ENCODE data around the gene BMF. TPM values are rescaled to one million over a fixed set of nuclear protein-coding genes. Genes with fewer than 3 reads are reported as not detected.
"Not testable (repeated sequence)": the region's sequence is repeated elsewhere in the genome, so short reads cannot be mapped to it uniquely, and the experiment has no call there.

BMF gene
- total RNA-seq, 4 donors from 2014 or later, result 4.6 to 8.3 (median 6.3) TPM

- TF ChIP-seq EP300 (IDR thresholded peaks at IDR 0.05), result no peak
- TF ChIP-seq POLR2A (IDR thresholded peaks at IDR 0.05; ENCODE audit: low read depth), result no peak
- TF ChIP-seq, protein P1, sequence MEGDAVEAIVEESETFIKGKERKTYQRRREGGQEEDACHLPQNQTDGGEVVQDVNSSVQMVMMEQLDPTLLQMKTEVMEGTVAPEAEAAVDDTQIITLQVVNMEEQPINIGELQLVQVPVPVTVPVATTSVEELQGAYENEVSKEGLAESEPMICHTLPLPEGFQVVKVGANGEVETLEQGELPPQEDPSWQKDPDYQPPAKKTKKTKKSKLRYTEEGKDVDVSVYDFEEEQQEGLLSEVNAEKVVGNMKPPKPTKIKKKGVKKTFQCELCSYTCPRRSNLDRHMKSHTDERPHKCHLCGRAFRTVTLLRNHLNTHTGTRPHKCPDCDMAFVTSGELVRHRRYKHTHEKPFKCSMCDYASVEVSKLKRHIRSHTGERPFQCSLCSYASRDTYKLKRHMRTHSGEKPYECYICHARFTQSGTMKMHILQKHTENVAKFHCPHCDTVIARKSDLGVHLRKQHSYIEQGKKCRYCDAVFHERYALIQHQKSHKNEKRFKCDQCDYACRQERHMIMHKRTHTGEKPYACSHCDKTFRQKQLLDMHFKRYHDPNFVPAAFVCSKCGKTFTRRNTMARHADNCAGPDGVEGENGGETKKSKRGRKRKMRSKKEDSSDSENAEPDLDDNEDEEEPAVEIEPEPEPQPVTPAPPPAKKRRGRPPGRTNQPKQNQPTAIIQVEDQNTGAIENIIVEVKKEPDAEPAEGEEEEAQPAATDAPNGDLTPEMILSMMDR (IDR thresholded peaks at IDR 0.05), result no peak
- TF ChIP-seq POLR2AphosphoS5 (IDR thresholded peaks at IDR 0.05), result no peak
- H3K27me3 ChIP-seq, result no peaks in the 10 kb centered on the region
- no peak overlapping the region for H3K27ac ChIP-seq (replicated peaks in 1 of 4)
- H3K9me3 ChIP-seq, result no peaks in the 10 kb centered on the region
- no peaks in the 10 kb centered on the region for H3K4me1 ChIP-seq
- peak; percentile 60 for DNase-seq (ENCODE audit: extremely low spot score)
- WGBS, result 89% methylated on average over 6 of the region's 6 CpGs
- no peak overlapping the region for H3K4me3 ChIP-seq
- intact Hi-C loops (cut with DNase I), result no loop called here
- no peaks in the 10 kb centered on the region for H3K36me3 ChIP-seq
Observed at GRCh38 chr15:40151499-40151898, 42.8 kb upstream of the BMF start.

DNA sequence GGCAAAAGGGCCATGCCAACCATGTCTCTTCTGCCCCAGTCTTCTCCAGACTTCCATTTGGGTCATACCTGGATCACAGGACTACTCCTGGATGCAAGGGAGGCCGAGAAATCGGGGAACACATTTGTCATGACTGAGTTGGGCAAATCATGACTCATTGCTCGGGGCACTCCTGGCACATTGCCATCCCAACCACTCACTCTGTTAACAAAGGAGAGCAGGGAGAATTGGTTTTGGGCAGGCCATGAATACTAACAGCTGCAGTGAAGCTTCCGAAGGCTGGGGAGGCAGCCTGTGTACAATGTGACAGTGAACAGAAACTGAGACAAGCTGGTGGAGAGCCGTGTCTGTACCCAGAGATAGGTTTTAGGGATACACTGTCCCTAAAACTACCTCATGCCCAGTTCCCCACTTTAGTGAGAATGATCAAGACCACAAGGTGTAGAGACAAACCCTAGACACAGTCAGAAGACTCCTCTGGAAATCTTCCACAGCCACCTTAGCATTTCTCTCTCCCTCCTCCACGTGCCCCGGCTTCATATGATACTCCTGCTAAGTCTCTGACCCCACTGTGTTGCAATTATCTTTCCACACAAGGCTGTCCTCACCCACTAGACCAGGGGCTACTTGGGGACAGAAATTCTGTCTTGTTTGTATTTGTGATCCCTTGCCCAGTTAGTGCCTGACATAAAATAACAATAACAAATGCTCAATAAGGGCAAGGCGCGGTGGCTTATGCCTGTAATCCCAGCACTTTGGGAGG, 41.7 kb upstream of the BMF start:
- peak; percentile 90 for DNase-seq (ENCODE audit: extremely low spot score)
- Histone ChIP-seq H3K9me3 (no peaks in the 10 kb centered on the region), H3K27me3 (no peaks in the 10 kb centered on the region), H3K36me3 (no peaks in the 10 kb centered on the region), H3K27ac (replicated peaks in 1 of 4) (no peak overlapping the region), H3K4me1 (no peaks in the 10 kb centered on the region), H3K4me3 (no peak overlapping the region)
- TF ChIP-seq POLR2A (IDR thresholded peaks at IDR 0.05; ENCODE audit: low read depth) (no peak), EP300 (IDR thresholded peaks at IDR 0.05) (no peak)
- 56% methylated on average over 9 of the region's 9 CpGs for WGBS
- intact Hi-C loops (cut with DNase I), result no loop called here

GRCh38 chr15:40149339-40149738, 40.7 kb upstream of the BMF start:
- no peak overlapping the region for H3K4me3 ChIP-seq
- H3K27me3 ChIP-seq, result no peaks in the 10 kb centered on the region
- H3K36me3 ChIP-seq, result no peaks in the 10 kb centered on the region
- H3K27ac ChIP-seq (replicated peaks in 1 of 4), result no peak overlapping the region
- no peaks in the 10 kb centered on the region for H3K9me3 ChIP-seq
- WGBS, result 94% methylated on average over 4 of the region's 4 CpGs
- DNase-seq (ENCODE audit: extremely low spot score), result no peak
- intact Hi-C loops (cut with DNase I), result no loop called here
- H3K4me1 ChIP-seq, result no peaks in the 10 kb centered on the region
- TF ChIP-seq, protein P1 (IDR thresholded peaks at IDR 0.05), result no peak
- TF ChIP-seq EP300 (IDR thresholded peaks at IDR 0.05), result no peak
- TF ChIP-seq POLR2A (IDR thresholded peaks at IDR 0.05; ENCODE audit: low read depth), result no peak
- no peak for TF ChIP-seq POLR2AphosphoS5 (IDR thresholded peaks at IDR 0.05)

- Histone ChIP-seq H3K4me3 (no peak overlapping the region), H3K4me1 (no peaks in the 10 kb centered on the region), H3K27ac (replicated peaks in 1 of 4) (no peak overlapping the region), H3K9me3 (no peaks in the 10 kb centered on the region), H3K27me3 (no peaks in the 10 kb centered on the region), H3K36me3 (no peaks in the 10 kb centered on the region)
- intact Hi-C loops (cut with DNase I), result no loop called here
- TF ChIP-seq POLR2A (IDR thresholded peaks at IDR 0.05; ENCODE audit: low read depth) (no peak), POLR2AphosphoS5 (IDR thresholded peaks at IDR 0.05) (no peak), EP300 (IDR thresholded peaks at IDR 0.05) (no peak)
- TF ChIP-seq, protein P1 (IDR thresholded peaks at IDR 0.05), result no peak
- DNase-seq (ENCODE audit: extremely low spot score), result no peak
- WGBS, result 85% methylated on average over 2 of the region's 4 CpGs
Observed at GRCh38 chr15:40146037-40146436, 37.4 kb upstream of the BMF start.

GRCh38 chr15:40142428-40142827, 33.7 kb upstream of the BMF start:
- Histone ChIP-seq H3K36me3 (no peaks in the 10 kb centered on the region), H3K9me3 (no peaks in the 10 kb centered on the region), H3K27ac (replicated peaks in 1 of 4) (no peak overlapping the region), H3K27me3 (no peaks in the 10 kb centered on the region), H3K4me1 (no peaks in the 10 kb centered on the region), H3K4me3 (no peak overlapping the region)
- intact Hi-C loops (cut with DNase I), result no loop called here
- no peak for TF ChIP-seq EP300 (IDR thresholded peaks at IDR 0.05)
- no peak for DNase-seq (ENCODE audit: extremely low spot score)
- 91% methylated on average over 5 of the region's 5 CpGs for WGBS

- H3K4me3 ChIP-seq; H3K4me1 ChIP-seq; H3K36me3 ChIP-seq; H3K27ac ChIP-seq (replicated peaks in 1 of 4); H3K9me3 ChIP-seq; DNase-seq (ENCODE audit: extremely low spot score); intact Hi-C loops (cut with DNase I); H3K27me3 ChIP-seq: not testable (repeated sequence)
- WGBS, result 67% methylated on average over 3 of the region's 3 CpGs
Observed at GRCh38 chr15:40138201-40138570, 29.5 kb upstream of the BMF start.
